Bone marrow (tissue), 2 donors: ENCODE measurements around the gene ARID3B.
A peak's percentile ranks its signal among the peaks of the same experiment; 100 is the strongest.
"Not testable (repeated sequence)": the region's sequence is repeated elsewhere in the genome, so short reads cannot be mapped to it uniquely, and the experiment has no call there.

Experiments
- DNase-seq, 2 donors: peaks; one replicate each; lab custom pipeline; 2025; lab: John Stamatoyannopoulos, UW

ARID3B gene

GRCh38 chr15:74568594-74568993 is 27.6 kb downstream of the ARID3B start:
- DNase-seq, result no peak

- no peak for DNase-seq
These were observed 28.7 kb downstream of the ARID3B start for GRCh38 chr15:74569731-74570070.

GRCh38 chr15:74571191-74571590 is 30.2 kb downstream of the ARID3B start:
- DNase-seq, result no peak

- DNase-seq, result no peak
These were observed 33.0 kb downstream of the ARID3B start for GRCh38 chr15:74573987-74574386.

- no peak for DNase-seq
These were observed 37.5 kb downstream of the ARID3B start for GRCh38 chr15:74578496-74578994.

- no peak for DNase-seq
These were observed 38.0 kb downstream of the ARID3B start for GRCh38 chr15:74579001-74579400.

- DNase-seq, result no peak
These were observed 39.7 kb downstream of the ARID3B start for GRCh38 chr15:74580538-74581350.

GRCh38 chr15:74584204-74584603 is 43.2 kb downstream of the ARID3B start:
- no peak for DNase-seq

GRCh38 chr15:74584779-74585178 is 43.8 kb downstream of the ARID3B start:
- DNase-seq, result no peak

- no peak for DNase-seq
These were observed 44.2 kb downstream of the ARID3B start for GRCh38 chr15:74585191-74585590.

- no peak for DNase-seq
These were observed 44.8 kb downstream of the ARID3B start for GRCh38 chr15:74585857-74586256.

GRCh38 chr15:74589826-74590225 is 48.8 kb downstream of the ARID3B start:
- DNase-seq, result no peak

- no peak for DNase-seq
These were observed 51.2 kb downstream of the ARID3B start for GRCh38 chr15:74592222-74592621.

GRCh38 chr15:74593122-74593521 is 52.1 kb downstream of the ARID3B start:
- DNase-seq, result no peak

- DNase-seq, result no peak
These were observed 53.4 kb downstream of the ARID3B start for GRCh38 chr15:74594455-74594854.

GRCh38 chr15:74595271-74595670 is 54.3 kb downstream of the ARID3B start:
- DNase-seq, result no peak

- DNase-seq, result not testable (repeated sequence)
These were observed 55.7 kb downstream of the ARID3B start for GRCh38 chr15:74596736-74597135.

GRCh38 chr15:74597146-74597705 is 56.2 kb downstream of the ARID3B start:
- not testable (repeated sequence) for DNase-seq

GRCh38 chr15:74598126-74598842 is 57.3 kb downstream of the ARID3B start:
- DNase-seq, result peak; percentile 74 to 76

GRCh38 chr15:74599156-74599555 is 58.1 kb downstream of the ARID3B start:
- no peak for DNase-seq

- DNase-seq, result no peak
These were observed 62.2 kb downstream of the ARID3B start for GRCh38 chr15:74603026-74603788.
